Cardiac muscle cell (in vitro differentiated cells and primary cell): ENCODE measurements around the gene SLC8A3. TPM values are rescaled to one million over a fixed set of nuclear protein-coding genes. Genes with fewer than 3 reads are reported as not detected.

Experiments used
- DNase-seq, 2 donors: peaks; one replicate each; pipeline versions ENCODE4 v3.0.0 to v3.0.0-alpha.2; 2010 to 2017; ENCODE audit warnings: low read depth in 1 of 2, low spot score in 1 of 2
- H3K27ac ChIP-seq: fragments of 200-600 bp; sonication (generic); 2 replicates; pipeline ENCODE4 v1.5.1; 2016
- H3K27me3 ChIP-seq: fragments of 200-600 bp; sonication (generic); 2 replicates; pipeline ENCODE4 v1.6.0; 2016; ENCODE audit warnings: control low read depth
- H3K36me3 ChIP-seq: fragments of 200-600 bp; sonication (generic); 2 replicates; pipeline ENCODE4 v1.5.1; 2016; ENCODE audit warnings: control low read depth
- H3K4me1 ChIP-seq: fragments of 200-600 bp; sonication (generic); 2 replicates; pipeline ENCODE4 v1.8.1; 2017; ENCODE audit warnings: low read depth, mild to moderate bottlenecking, mixed run types
- H3K4me3 ChIP-seq: fragments of 200-600 bp; sonication (generic); 2 replicates; pipeline ENCODE4 v1.5.1; 2016; ENCODE audit warnings: mild to moderate bottlenecking
- H3K9me3 ChIP-seq: fragments of 200-600 bp; sonication (generic); 2 replicates; pipeline ENCODE4 v1.5.1; 2017; ENCODE audit warnings: low read depth, mild to moderate bottlenecking, control low read depth
- CTCF ChIP-seq: IDR thresholded peaks from 2 replicates; pipeline ENCODE4 v1.5.1; 2012; ENCODE audit warnings: low read depth, mild to moderate bottlenecking, low read length
- polyA plus RNA-seq: library from polyadenylated mRNA; unstranded; fragments of >200 nt; fragmentation: Nextera tagmentation; extraction: Ambion mirVana; gene quantifications from 2 replicates; pipeline ENCODE4 v1.2.1, GENCODE V29; 2016
- total RNA-seq: library from RNA; depleted of rRNA; stranded (reverse); fragments of >200 nt; gene quantifications from 2 replicates; pipeline ENCODE4 v1.2.3, GENCODE V29; 2016

The SLC8A3 gene
- total and polyA plus RNA-seq, 2 experiments from 2014 or later: 0.09 to 1.0 TPM

- no peaks in the 10 kb centered on the region for H3K36me3 ChIP-seq
- H3K27me3 ChIP-seq: no peaks in the 10 kb centered on the region
- H3K4me3 ChIP-seq: no peak overlapping the region
- no peak for DNase-seq
- no peak overlapping the region for H3K27ac ChIP-seq
- TF ChIP-seq CTCF: no peak
- no peaks in the 10 kb centered on the region for H3K9me3 ChIP-seq
- H3K4me1 ChIP-seq: no peaks in the 10 kb centered on the region
Observed at GRCh38 chr14:70006699-70007098, 182.1 kb downstream of the SLC8A3 start.

GRCh38 chr14:70005281-70005805 is 183.4 kb downstream of the SLC8A3 start:
- TF ChIP-seq CTCF: no peak
- no peak for DNase-seq
- H3K9me3 ChIP-seq: no peaks in the 10 kb centered on the region
- H3K27ac ChIP-seq: no peak overlapping the region
- H3K4me1 ChIP-seq: no peaks in the 10 kb centered on the region
- H3K27me3 ChIP-seq: no peaks in the 10 kb centered on the region
- no peaks in the 10 kb centered on the region for H3K36me3 ChIP-seq
- H3K4me3 ChIP-seq: no peak overlapping the region

GRCh38 chr14:70004791-70005190 is 184.0 kb downstream of the SLC8A3 start:
- Histone ChIP-seq H3K9me3 (no peaks in the 10 kb centered on the region), H3K27ac (no peak overlapping the region), H3K27me3 (no peaks in the 10 kb centered on the region), H3K4me3 (no peak overlapping the region), H3K4me1 (no peaks in the 10 kb centered on the region), H3K36me3 (no peaks in the 10 kb centered on the region)
- DNase-seq: no peak
- TF ChIP-seq CTCF: no peak

GRCh38 chr14:70002589-70003346 is 186.0 kb downstream of the SLC8A3 start:
- Histone ChIP-seq H3K36me3 (no peaks in the 10 kb centered on the region), H3K4me3 (no peak overlapping the region), H3K27ac (no peak overlapping the region), H3K4me1 (no peaks in the 10 kb centered on the region), H3K27me3 (no peaks in the 10 kb centered on the region), H3K9me3 (no peaks in the 10 kb centered on the region)
- no peak for TF ChIP-seq CTCF
- DNase-seq: peak in 1 of 2 donors; percentile 38

GRCh38 chr14:70000601-70001000 is 188.2 kb downstream of the SLC8A3 start:
- DNase-seq: no peak
- no peaks in the 10 kb centered on the region for H3K36me3 ChIP-seq
- no peak for TF ChIP-seq CTCF
- H3K27me3 ChIP-seq: no peaks in the 10 kb centered on the region
- H3K27ac ChIP-seq: no peak overlapping the region
- H3K4me1 ChIP-seq: no peaks in the 10 kb centered on the region
- no peak overlapping the region for H3K4me3 ChIP-seq
- no peaks in the 10 kb centered on the region for H3K9me3 ChIP-seq
